Heart right ventricle (tissue), 16 donors: ENCODE data around the gene PERM1. TPM values are rescaled to one million over a fixed set of nuclear protein-coding genes. Genes with fewer than 3 reads are reported as not detected.

ENCODE experiments used
- ATAC-seq, 8 donors: fragments of 200-7000 bp; cut with Tn5 transposase; one replicate each; pipeline ENCODE4 v1.9.1; 2020; ENCODE audit warnings: mild to moderate bottlenecking in 8 of 8, moderate library complexity in 8 of 8, moderate number of reproducible peaks in 1 of 8
- DNase-seq, 2 donors: peaks; one replicate each; pipeline ENCODE4 v3.0.0-alpha.2; 2020
- H3K27ac ChIP-seq, 10 donors: fragments of 200-600 bp; sonication (generic) in 2 of 10; one replicate each; pipeline versions ENCODE4 v1.5.0 to v1.8.0; 2020 to 2022; ENCODE audit warnings: mild to moderate bottlenecking in 3 of 10
- H3K27me3 ChIP-seq, 7 donors: fragments of 200-600 bp; one replicate each; pipeline ENCODE4 v1.8.0; 2021 to 2022; ENCODE audit warnings: mild to moderate bottlenecking in 2 of 7
- H3K36me3 ChIP-seq, 9 donors: fragments of 200-600 bp; sonication (generic) in 1 of 9; one replicate each; pipeline versions ENCODE4 v1.5.0 to v1.8.0; 2020 to 2022; ENCODE audit warnings: mild to moderate bottlenecking in 2 of 9
- H3K4me1 ChIP-seq, 9 donors: fragments of 200-600 bp; sonication (generic) in 1 of 9; one replicate each; pipeline versions ENCODE4 v1.5.0 to v1.8.0; 2020 to 2022; ENCODE audit warnings: mild to moderate bottlenecking in 4 of 9
- H3K4me3 ChIP-seq, 10 donors: fragments of 200-600 bp; sonication (generic) in 2 of 10; one replicate each; pipeline versions ENCODE4 v1.5.0 to v1.8.0; 2020 to 2022; ENCODE audit warnings: mild to moderate bottlenecking in 7 of 10, moderate library complexity in 2 of 10
- H3K9me3 ChIP-seq, 11 donors: fragments of 200-600 bp in 10 of 11; sonication (generic) in 2 of 11; one replicate each; pipeline versions ENCODE4 v1.5.0 to v1.8.0; 2013 to 2022; ENCODE audit warnings: mild to moderate bottlenecking in 2 of 11, control low read depth in 1 of 11, moderate library complexity in 1 of 11
- WGBS, 2 donors: extraction: QIAGEN DNeasy Blood & Tissue Kit; methylation state at CpG; one replicate each; pipeline ENCODE4 v1.1.7; 2013; ENCODE audit warnings: inconsistent platforms in 1 of 2; 5-methylcytosine and 5-hydroxymethylcytosine counted together
- intact Hi-C, 10 donors: fragments of 100-400 bp; cut with DNase I; formaldehyde crosslinking; loops; one replicate each; pipeline versions ENCODE4 v1.11.1 to v1.14.2; 2022
- polyA plus RNA-seq, 2 donors: library from polyadenylated mRNA; stranded (reverse); fragments of 200-250 nt; gene quantifications; one replicate each; pipeline ENCODE4 v1.2.3, GENCODE V29; 2013
- total RNA-seq, 10 donors: library from RNA; stranded (reverse); fragmentation: NEBNext Ultra II Directional in 3 of 10; extraction: Animal tissue kit (Norgen Biotek cat#: 25700) in 3 of 10; gene quantifications; one replicate each; pipeline versions ENCODE4 v1.2.1 to v1.2.4, GENCODE V29; 2021 to 2023
- TF ChIP-seq, protein P1 (sequence below), 9 donors: fragments of 200-600 bp; sonication (generic) in 2 of 9; IDR thresholded peaks; one replicate each; pipeline versions ENCODE4 v1.5.0 to v1.8.0; 2021 to 2022; ENCODE audit warnings: antibody characterized with exemption in 9 of 9, mild to moderate bottlenecking in 5 of 9, moderate library complexity in 1 of 9
- donor health status: Arrhythmogenic right ventricular cardiomyopathy.
- donor health status: ischemic (EF 13 %, LVEDD 7.1; RV severe dilation, severe dysfunction).
- donor health status: healthy with polysubstance abuse.
- donor health status: DM: no; HTN: yes; CAD: no.
- donor health status: DM: no; HTN: no; CAD: no.
- donor health status: ischemic (EF 25% LVEDD 6.9; RV normal size, moderate dysfunction).
- donor health status: ischemic (EF 25% LVEDD 5.7; RV mildly dilated, moderate dysfunction).
- donor health status: healthy.
- donor health status: DM: yes; HTN: yes; CAD: no.
- donor health status: Ischemic cardiomyopathy.
- donor health status: ischemic (EF 35%, LVEDD 5.7; RV mildly dilated, moderate dysfunction).
- donor health status: nonischemic (EF 11% LVEDD 7.7; RV severe dilation, severe dysfunction).
- donor health status: DM: yes; HTN: yes; CAD: no.
- donor health status: PGD.
- donor health status: ischemic (EF 29% LVEDD 5.4; RV normal size, mild dysfunction).
- donor health status: nonischemic (EF 23%, LVEDD 6.1; RV moderate dilation, normal function).

PERM1 gene
- total and polyA plus RNA-seq, 12 donors, result 55.1 to 513 (median 122) TPM

GRCh38 chr1:975365-975764, 6.5 kb downstream of the PERM1 start:
- Histone ChIP-seq H3K4me1 (peaks cover 0 to 52% (median 7%) of the 10 kb centered on the region in 9 donors), H3K9me3 (no peaks in the 10 kb centered on the region), H3K4me3 (no peak overlapping the region), H3K36me3 (peaks cover 0 to 4% (median 0%) of the 10 kb centered on the region in 9 donors), H3K27me3 (peaks cover 13 to 63% (median 55%) of the 10 kb centered on the region in 7 donors), H3K27ac (peak overlapping the region in 1 of 10 donors; percentile 26)
- WGBS, 2 donors, result 71 to 80% methylated on average over 9 of the region's 9 CpGs
- TF ChIP-seq, protein P1, sequence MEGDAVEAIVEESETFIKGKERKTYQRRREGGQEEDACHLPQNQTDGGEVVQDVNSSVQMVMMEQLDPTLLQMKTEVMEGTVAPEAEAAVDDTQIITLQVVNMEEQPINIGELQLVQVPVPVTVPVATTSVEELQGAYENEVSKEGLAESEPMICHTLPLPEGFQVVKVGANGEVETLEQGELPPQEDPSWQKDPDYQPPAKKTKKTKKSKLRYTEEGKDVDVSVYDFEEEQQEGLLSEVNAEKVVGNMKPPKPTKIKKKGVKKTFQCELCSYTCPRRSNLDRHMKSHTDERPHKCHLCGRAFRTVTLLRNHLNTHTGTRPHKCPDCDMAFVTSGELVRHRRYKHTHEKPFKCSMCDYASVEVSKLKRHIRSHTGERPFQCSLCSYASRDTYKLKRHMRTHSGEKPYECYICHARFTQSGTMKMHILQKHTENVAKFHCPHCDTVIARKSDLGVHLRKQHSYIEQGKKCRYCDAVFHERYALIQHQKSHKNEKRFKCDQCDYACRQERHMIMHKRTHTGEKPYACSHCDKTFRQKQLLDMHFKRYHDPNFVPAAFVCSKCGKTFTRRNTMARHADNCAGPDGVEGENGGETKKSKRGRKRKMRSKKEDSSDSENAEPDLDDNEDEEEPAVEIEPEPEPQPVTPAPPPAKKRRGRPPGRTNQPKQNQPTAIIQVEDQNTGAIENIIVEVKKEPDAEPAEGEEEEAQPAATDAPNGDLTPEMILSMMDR (IDR thresholded peaks at IDR 0.05), result no peak
- intact Hi-C loops, result no loop called here
- no peak for ATAC-seq
- peak in 1 of 2 donors; percentile 29 for DNase-seq

- TF ChIP-seq, protein P1 (IDR thresholded peaks at IDR 0.05), result no peak
- peak in 1 of 2 donors; percentile 23 for DNase-seq
- intact Hi-C loops, result no loop called here
- H3K27ac ChIP-seq, result peak overlapping the region in 1 of 10 donors; percentile 26
- peaks cover 0 to 4% (median 0%) of the 10 kb centered on the region in 9 donors for H3K36me3 ChIP-seq
- peaks cover 14 to 67% (median 58%) of the 10 kb centered on the region in 7 donors for H3K27me3 ChIP-seq
- no peaks in the 10 kb centered on the region for H3K9me3 ChIP-seq
- 54 to 69% methylated on average over 17 of the region's 17 CpGs for WGBS, 2 donors
- peaks cover 0 to 49% (median 7%) of the 10 kb centered on the region in 9 donors for H3K4me1 ChIP-seq
- H3K4me3 ChIP-seq, result no peak overlapping the region
- no peak for ATAC-seq
Observed at GRCh38 chr1:974687-975328, 7.1 kb downstream of the PERM1 start.

- peaks cover 0 to 4% (median 0%) of the 10 kb centered on the region in 9 donors for H3K36me3 ChIP-seq
- WGBS, 2 donors, result 80 to 88% methylated on average over 11 of the region's 11 CpGs
- peak in 1 of 2 donors; percentile 22 for DNase-seq
- H3K4me3 ChIP-seq, result no peak overlapping the region
- peaks cover 14 to 72% (median 58%) of the 10 kb centered on the region in 7 donors for H3K27me3 ChIP-seq
- intact Hi-C loops, result no loop called here
- H3K4me1 ChIP-seq, result peaks cover 0 to 44% (median 7%) of the 10 kb centered on the region in 9 donors
- no peak for ATAC-seq
- H3K27ac ChIP-seq, result no peak overlapping the region
- no peaks in the 10 kb centered on the region for H3K9me3 ChIP-seq
- TF ChIP-seq, protein P1 (IDR thresholded peaks at IDR 0.05), result no peak
Observed at GRCh38 chr1:974293-974640, 7.6 kb downstream of the PERM1 start.

- Histone ChIP-seq H3K4me1 (peaks cover 0 to 39% (median 7%) of the 10 kb centered on the region in 9 donors), H3K27ac (peak overlapping the region in 5 of 10 donors; percentile 4 to 50 (median 39)), H3K27me3 (peaks cover 14 to 78% (median 61%) of the 10 kb centered on the region in 7 donors), H3K36me3 (peaks cover 0 to 1% (median 0%) of the 10 kb centered on the region in 9 donors), H3K9me3 (no peaks in the 10 kb centered on the region), H3K4me3 (no peak overlapping the region)
- TF ChIP-seq, protein P1 (IDR thresholded peaks at IDR 0.05), result no peak
- DNase-seq (peak in 1 of 2 donors; percentile 27), ATAC-seq (peak in 5 of 8 donors; percentile 2 to 9 (median 4))
- WGBS, 2 donors, result 65 to 78% methylated on average over 27 to 28 of the region's 28 CpGs
- intact Hi-C loops, result no loop called here
Observed at GRCh38 chr1:973459-974292, 8.2 kb downstream of the PERM1 start.
